ENCODE results near the gene PRRC2A. TPM values are rescaled to one million over a fixed set of nuclear protein-coding genes. Genes with fewer than 3 reads are reported as not detected.
"Not testable (repeated sequence)": the region's sequence is repeated elsewhere in the genome, so short reads cannot be mapped to it uniquely, and the experiment has no call there.

PRRC2A gene
- polyA plus RNA-seq, 10 donors = 112 to 149 (median 132) TPM

GRCh38 chr6:31582230-31582643, 38.3 kb upstream of the PRRC2A start, which contains the start of gene LTB:
LTB (minus strand) TSS chr6:31582424; CDS start chr6:31582417, 7 bp downstream.
- no peak for DNase-seq

DNA sequence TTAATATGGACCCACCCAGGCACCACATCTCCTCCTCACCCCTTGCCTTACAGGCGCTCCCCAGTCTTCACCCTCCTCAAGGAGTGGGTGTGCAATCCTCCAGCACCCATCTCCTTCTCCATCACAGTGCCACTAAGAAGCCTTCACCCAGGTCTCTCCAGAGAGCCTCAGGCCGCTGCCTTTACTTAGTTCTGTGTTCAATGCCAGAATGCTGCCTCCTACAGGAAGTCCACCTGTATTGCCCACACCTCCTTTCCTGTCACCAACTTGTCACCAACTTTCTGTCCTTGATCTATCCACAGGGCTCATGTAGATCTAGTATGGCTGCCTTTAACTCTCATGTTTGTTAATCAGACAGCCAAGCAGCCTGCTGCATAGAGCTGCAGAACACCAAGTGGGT, 35.0 kb upstream of the PRRC2A start:
- DNase-seq = no peak

DNA sequence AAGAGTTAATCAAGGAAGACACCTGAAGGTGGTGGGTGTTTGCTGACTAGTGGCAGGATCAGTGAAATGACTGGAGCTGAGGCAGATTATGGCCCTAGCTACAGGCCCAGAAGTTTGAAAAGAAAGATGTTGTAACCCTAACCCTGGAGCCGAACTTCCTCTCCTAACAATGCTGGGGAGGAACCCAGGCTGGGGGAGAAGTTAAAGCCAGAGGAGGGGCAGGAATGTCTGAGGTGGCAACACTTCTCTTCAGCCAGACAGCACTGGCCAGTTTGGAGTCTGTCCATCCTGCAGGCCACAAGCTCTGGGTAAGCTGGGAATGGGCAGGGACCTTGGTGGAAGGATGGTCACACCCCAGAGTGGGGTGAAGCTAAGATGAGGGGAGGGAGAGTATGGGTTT, 34.5 kb upstream of the PRRC2A start, which contains the start of gene LST1:
Gene LST1 (plus strand): TSS at position 270 of the 400 bp plus-strand sequence. CDS start 1,023 bp downstream, outside the sequence.
- DNase-seq = peak in 1 of 3 donors; percentile 33

DNA sequence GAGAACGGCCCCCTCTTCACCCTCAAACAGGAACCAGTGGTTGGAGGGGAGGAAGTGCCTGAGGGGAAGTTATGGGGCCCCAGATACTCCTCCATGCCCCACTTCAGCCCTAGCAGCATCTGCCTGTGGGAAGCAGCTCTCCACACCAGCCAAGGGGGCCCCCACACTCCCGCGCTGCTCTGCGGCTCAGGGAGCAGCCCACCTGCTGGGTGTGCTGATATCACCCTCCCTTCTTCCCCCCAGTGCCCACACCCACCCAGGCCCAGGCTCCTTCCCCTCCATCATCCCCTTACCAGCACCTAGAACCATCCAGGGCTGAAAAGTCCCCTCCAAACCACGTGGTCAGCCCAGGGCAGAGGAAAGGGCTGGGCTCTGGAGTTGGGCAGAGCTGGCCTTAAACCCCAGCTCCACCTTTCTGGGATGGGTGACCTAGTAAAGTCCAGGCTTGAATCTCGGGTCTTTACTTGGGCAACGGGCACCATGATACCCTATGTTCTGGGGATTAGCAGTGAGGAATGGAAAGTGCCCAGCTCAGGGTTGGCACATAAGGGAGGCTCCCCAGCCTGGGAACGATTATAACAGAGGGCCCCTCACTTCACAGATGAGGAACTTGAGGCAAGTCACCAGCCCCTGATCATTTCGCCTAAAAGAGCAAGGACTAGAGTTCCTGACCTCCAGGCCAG, 33.8 kb upstream of the PRRC2A start:
- DNase-seq = peak in 1 of 3 donors; percentile 35

- DNase-seq = no peak
Measured at GRCh38 chr6:31587791-31588777, 32.4 kb upstream of the PRRC2A start.

DNA sequence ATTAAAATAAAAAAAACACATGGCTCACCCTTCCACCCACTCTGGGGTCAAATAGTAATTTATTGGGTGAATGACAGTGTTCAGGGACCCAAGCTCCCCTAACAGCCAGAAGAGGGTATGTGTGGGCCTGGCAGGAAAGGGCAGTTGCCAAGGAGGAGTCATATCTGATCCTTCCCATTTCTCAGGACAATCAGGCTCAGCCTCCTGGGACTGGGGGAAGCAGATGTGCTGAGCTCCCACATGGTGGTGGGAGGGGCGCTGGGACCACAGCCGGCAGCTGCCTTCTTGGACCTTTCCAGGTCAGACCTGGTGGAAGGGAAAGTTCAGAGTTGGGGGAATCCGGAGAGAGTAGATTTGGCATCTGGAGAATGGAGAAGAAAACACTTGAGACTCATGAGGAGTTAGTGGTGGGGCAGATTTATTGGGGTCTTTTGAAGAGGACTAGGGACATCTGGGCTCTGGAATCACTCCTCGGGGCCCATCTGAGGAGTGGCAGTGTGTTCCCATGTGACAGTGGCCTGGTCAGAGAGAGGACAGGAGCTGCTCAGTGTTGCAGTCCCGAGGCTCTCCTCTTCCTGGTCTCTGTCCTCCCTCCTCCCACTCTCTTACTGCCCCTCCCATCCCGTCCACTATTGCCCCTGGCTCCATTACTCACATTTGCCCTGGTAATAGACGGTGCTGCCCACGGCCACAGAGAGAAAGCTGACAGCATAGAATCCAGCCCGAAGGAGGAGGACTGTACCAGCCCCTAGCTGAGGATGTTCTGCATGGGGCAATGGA, 31.5 kb upstream of the PRRC2A start:
- no peak for DNase-seq

DNA sequence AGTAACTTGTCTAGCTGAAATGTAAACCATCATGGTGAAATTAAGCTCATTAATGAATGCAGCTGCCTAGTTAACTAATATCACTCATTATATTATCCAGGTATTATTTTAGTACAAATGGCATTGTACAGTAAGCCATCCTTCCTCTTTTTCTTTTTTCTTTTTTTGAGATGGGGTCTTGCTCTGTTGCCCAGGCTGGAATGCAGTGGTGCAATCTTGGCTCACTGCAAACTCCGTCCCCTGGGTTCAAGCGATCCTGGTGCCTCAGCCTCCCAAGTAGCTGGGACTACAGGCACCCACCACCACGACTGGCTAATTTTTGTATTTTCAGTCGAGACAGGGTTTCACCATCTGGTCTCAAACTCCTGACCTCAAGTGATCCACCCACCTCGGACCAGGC, 29.8 kb upstream of the PRRC2A start:
- not testable (repeated sequence) for DNase-seq

- no peak for DNase-seq
Measured at GRCh38 chr6:31592396-31592771, 28.1 kb upstream of the PRRC2A start.

DNA sequence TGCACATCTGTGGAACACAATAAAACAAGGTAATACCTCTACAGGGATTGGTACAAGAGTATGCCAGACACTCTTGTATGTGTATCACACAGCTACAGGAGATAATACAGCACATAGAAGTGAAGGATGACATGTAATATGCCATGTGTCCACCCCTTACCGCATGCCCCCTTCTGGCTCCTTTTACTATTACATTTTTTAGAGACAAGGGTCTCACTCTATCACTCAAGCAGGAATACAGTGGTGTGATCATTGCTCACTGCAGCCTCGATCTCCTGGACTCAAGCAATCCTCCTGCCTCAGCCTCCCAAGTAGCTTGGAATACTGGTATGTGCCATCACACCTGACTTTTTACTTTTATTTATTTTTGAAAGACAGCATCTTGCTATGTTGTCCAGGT, 23.5 kb upstream of the PRRC2A start:
- DNase-seq = peak in 1 of 3 donors; percentile 39

- DNase-seq = no peak
Measured at GRCh38 chr6:31607317-31607716, 13.2 kb upstream of the PRRC2A start.

- DNase-seq = no peak
Measured at GRCh38 chr6:31609519-31610406, 10.8 kb upstream of the PRRC2A start.

GRCh38 chr6:31610968-31611367, 9.5 kb upstream of the PRRC2A start:
- peak in 1 of 3 donors; percentile 68 for DNase-seq

GRCh38 chr6:31614075-31614619, 6.4 kb upstream of the PRRC2A start:
- no peak for DNase-seq

GRCh38 chr6:31614684-31615578, 5.6 kb upstream of the PRRC2A start, which contains the start of gene AIF1:
AIF1 (plus strand) TSS chr6:31615234; CDS start chr6:31615330, 96 bp downstream.
- DNase-seq = no peak

DNA sequence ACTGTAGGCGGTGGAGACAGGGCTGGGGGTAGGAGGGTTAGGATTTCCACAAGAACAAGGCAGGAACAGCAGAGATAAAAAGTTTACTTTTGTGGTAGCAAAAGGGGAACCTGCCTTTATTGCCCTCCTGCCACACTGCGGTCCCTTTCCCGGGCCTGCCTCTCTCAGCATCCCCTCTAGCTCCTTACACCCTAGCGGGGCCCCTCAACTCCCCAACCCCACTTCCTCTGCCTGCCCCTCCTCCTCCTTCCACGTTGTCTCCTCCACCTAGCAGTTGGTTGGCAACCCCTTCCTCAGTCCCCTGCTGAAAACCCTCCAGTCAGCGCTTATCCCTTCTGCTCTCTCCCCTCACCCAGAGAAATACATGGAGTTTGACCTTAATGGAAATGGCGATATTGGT, 4.8 kb upstream of the PRRC2A start:
- DNase-seq = no peak

- DNase-seq = no peak
Measured at GRCh38 chr6:31617010-31617409, 3.5 kb upstream of the PRRC2A start.

DNA sequence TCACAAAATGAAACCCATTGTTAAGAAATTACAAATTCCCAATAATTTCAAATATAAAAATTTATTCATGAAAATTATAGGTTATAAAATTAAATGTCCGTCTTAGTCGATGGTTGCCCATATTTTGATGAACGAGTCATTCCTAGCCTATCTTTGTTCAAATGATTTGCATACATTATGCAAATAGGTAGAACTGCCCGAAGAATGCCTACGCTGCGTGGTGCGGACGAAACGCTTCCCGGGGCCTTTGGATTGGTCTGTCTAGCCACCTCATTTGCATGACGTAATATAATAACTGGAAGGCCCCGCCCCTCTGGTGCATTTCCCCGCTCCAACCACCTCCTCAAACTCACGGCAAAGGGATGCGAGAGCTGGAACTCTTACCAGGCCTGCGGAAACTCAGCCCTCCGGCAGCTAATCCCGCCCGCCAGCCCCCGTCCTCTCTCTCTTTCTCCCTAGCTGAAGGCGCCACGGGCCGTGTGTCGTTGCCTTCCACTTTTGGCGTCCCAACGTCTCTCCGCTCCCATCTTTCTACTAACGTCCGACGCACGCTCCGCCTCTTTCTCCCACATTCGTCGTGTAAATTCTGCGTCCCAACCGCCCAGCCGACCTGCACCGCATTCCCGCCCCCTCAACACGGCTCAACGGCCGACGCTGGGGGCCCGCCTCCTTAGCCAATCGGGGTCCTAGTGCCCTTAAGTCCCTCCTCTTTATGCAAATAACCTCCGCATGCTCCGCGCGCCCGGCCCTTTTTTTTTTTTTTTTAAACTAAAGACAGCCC, 520 bp upstream of the PRRC2A start:
- DNase-seq = peak; percentile 99 to 100 (median 100)

DNA sequence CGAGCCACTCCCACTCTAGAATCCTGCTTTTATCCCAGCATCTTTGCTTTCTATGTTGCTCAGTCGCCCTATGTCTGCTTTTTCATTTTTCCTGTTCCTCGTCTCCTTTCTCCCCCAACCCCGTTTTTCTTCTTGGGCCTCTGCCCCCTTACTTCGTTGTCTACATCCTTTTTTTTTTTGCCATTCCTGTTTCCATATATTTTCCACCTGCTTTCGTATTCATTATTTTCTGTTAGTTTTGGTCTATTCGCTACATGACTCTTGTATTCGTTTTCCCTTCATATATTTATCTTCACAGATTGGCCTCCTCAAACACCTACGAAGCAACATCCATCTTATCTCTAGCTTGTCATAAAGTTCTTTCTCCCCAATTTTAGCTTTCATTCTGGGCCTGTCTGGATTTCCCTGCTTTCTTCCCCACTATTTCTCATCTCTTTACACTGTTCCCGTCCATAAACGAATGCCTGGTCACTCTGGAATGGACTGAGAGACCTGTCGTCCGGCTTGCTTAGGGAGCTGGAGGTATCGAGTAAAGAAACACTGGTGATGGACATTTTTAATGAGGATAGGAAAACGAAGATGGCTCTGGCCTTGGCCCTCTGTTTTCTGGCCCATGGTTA, 915 bp downstream of the PRRC2A start:
- no peak for DNase-seq

Measured in muscle of back (tissue), 11 donors.